ENCODE data around the gene EPS8. TPM values are rescaled to one million over a fixed set of nuclear protein-coding genes. Genes with fewer than 3 reads are reported as not detected.

EPS8 gene
- polyA plus RNA-seq, 1 experiment: 69.9 TPM

- ChIA-PET POLR2A (no interaction called here), CTCF (no interaction called here)
- Histone ChIP-seq H3K27ac (ENCODE audit: low read depth, low read length) (peak overlapping the region; percentile 41), H3K4me3 (ENCODE audit: low read depth, low read length) (no peak overlapping the region), H3K9me3 (ENCODE audit: control insufficient read depth, insufficient read depth, low read length) (no peaks in the 10 kb centered on the region), H3K27me3 (ENCODE audit: control insufficient read depth, insufficient read depth, low read length) (no peaks in the 10 kb centered on the region)
- TF ChIP-seq CTCF (IDR thresholded peaks at IDR 0.05; ENCODE audit: low read depth, low read length): no peak
- no peak for DNase-seq (ENCODE audit: low read depth, low spot score)
Measured at GRCh38 chr12:15701206-15701605, 88.0 kb downstream of the EPS8 start.

- DNase-seq (ENCODE audit: low read depth, low spot score): peak; percentile 67
- no peak overlapping the region for H3K4me3 ChIP-seq (ENCODE audit: low read depth, low read length)
- H3K9me3 ChIP-seq (ENCODE audit: control insufficient read depth, insufficient read depth, low read length): no peaks in the 10 kb centered on the region
- ChIA-PET CTCF (no interaction called here), POLR2A (no interaction called here)
- no peaks in the 10 kb centered on the region for H3K27me3 ChIP-seq (ENCODE audit: control insufficient read depth, insufficient read depth, low read length)
- H3K27ac ChIP-seq (ENCODE audit: low read depth, low read length): no peak overlapping the region
- TF ChIP-seq CTCF (IDR thresholded peaks at IDR 0.05; ENCODE audit: low read depth, low read length): no peak
Measured at GRCh38 chr12:15700595-15700994, 88.6 kb downstream of the EPS8 start.

DNA sequence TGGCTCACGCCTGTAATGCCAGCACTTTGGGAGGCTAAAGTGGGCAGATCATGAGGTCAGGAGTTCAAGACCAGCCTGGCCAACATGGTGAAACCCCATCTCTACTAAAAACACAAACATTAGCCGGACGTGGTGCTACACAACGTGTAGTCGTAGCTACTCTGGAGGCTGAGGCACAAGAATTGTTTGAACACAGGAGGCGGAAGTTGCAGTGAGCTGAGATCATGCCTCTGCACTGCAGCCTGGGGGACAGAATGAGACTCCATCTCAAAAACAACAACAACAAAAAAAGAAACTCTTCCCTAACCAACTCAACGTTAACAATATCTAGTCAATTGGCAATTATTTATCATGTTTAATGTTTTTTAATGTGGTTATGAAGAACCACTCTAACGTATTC lies 89.3 kb downstream of the EPS8 start:
- H3K27ac ChIP-seq (ENCODE audit: low read depth, low read length): peak overlapping the region; percentile 60
- no peak for DNase-seq (ENCODE audit: low read depth, low spot score)
- H3K27me3 ChIP-seq (ENCODE audit: control insufficient read depth, insufficient read depth, low read length): no peaks in the 10 kb centered on the region
- no peak for TF ChIP-seq CTCF (IDR thresholded peaks at IDR 0.05; ENCODE audit: low read depth, low read length)
- H3K9me3 ChIP-seq (ENCODE audit: control insufficient read depth, insufficient read depth, low read length): no peaks in the 10 kb centered on the region
- CTCF ChIA-PET: no interaction called here
- POLR2A ChIA-PET: no interaction called here
- no peak overlapping the region for H3K4me3 ChIP-seq (ENCODE audit: low read depth, low read length)

DNA sequence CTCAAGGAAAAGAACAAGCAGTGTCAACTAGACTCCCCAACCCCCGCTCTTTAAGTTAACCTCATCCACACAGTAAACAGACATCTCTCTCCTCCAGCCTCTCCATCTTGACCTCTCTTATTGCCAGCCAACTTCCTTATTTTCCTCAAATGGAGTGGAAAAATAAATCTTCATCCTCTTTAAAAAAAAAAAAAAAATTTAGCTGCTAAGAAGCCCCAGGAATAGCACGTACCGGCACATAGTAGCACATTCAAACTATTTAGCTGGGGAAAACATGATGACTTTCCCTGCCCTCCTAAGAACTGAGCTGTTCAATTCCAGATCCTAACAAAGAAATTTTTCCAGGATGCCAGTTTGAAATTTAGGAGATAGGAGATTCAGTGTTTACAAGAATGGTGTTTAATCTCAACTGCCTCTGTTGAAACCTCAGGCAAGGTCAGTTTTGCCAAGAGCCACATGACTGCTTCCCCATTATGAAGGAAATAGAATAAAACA lies 90.8 kb downstream of the EPS8 start:
- ChIA-PET CTCF (interaction anchor here (0.6 to 0.9 kb wide), 3 partner anchors 19 to 92 kb away, joined by 3 to 4 read pairs (median 3); no protein-coding TSS in a partner anchor), POLR2A (no interaction called here)
- H3K27me3 ChIP-seq (ENCODE audit: control insufficient read depth, insufficient read depth, low read length): no peaks in the 10 kb centered on the region
- DNase-seq (ENCODE audit: low read depth, low spot score): no peak
- H3K9me3 ChIP-seq (ENCODE audit: control insufficient read depth, insufficient read depth, low read length): no peaks in the 10 kb centered on the region
- no peak overlapping the region for H3K4me3 ChIP-seq (ENCODE audit: low read depth, low read length)
- H3K27ac ChIP-seq (ENCODE audit: low read depth, low read length): no peak overlapping the region
- no peak for TF ChIP-seq CTCF (IDR thresholded peaks at IDR 0.05; ENCODE audit: low read depth, low read length)

DNA sequence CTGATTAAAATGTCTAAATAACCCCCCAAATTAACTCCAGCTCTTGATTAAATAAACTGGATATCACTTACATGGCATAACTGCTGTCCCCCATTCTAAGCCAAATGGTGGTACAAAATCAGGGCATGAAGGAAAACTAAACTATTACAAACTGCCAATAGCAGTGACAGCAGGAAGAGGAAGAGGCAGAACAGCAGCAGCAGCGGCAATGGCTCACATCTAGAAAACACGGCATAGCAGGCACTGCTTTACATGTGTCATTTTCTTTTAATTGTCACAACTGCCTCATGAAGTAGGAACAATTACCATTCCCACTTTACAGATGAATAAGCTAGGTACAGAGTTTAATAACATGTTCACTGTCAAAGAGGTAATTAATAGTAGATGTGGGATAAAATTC lies 92.0 kb downstream of the EPS8 start:
- Histone ChIP-seq H3K27me3 (ENCODE audit: control insufficient read depth, insufficient read depth, low read length) (no peaks in the 10 kb centered on the region), H3K27ac (ENCODE audit: low read depth, low read length) (no peak overlapping the region), H3K4me3 (ENCODE audit: low read depth, low read length) (no peak overlapping the region), H3K9me3 (ENCODE audit: control insufficient read depth, insufficient read depth, low read length) (no peaks in the 10 kb centered on the region)
- ChIA-PET POLR2A (no interaction called here), CTCF (interaction anchor here (0.9 kb wide), 1 partner anchor 21 kb away, joined by 4 read pairs; no protein-coding TSS in a partner anchor)
- DNase-seq (ENCODE audit: low read depth, low spot score): no peak
- TF ChIP-seq CTCF (IDR thresholded peaks at IDR 0.05; ENCODE audit: low read depth, low read length): no peak
